ENCODE data around the gene PRKCE. TPM values are rescaled to one million over a fixed set of nuclear protein-coding genes. Genes with fewer than 3 reads are reported as not detected.

PRKCE gene
- total RNA-seq, 1 experiment from 2014 or later, result 1.3 TPM

- Histone ChIP-seq H4K20me1 (ENCODE audit: control insufficient read depth, insufficient read depth, insufficient read length) (no peaks in the 10 kb centered on the region), H3K4me2 (ENCODE audit: insufficient read depth, insufficient read length, low read length) (no peak overlapping the region), H4K5ac (ENCODE audit: insufficient read length, low read depth, low read length) (no peak overlapping the region), H2BK120ac (ENCODE audit: low read depth, low read length, poor library complexity, severe bottlenecking) (no peak overlapping the region), H2BK15ac (ENCODE audit: low read depth, low read length) (no peak overlapping the region), H3K14ac (ENCODE audit: insufficient read depth, low read length) (no peak overlapping the region), H4K91ac (ENCODE audit: insufficient read length, low read depth, low read length) (no peak overlapping the region), H3K23ac (ENCODE audit: insufficient read length, low read depth, low read length) (no peak overlapping the region), H2BK5ac (ENCODE audit: insufficient read length, low read length) (no peak overlapping the region), H3K56ac (ENCODE audit: insufficient read length, low read depth, low read length) (no peak overlapping the region), H2BK12ac (ENCODE audit: insufficient read length, low read depth, low read length) (no peak overlapping the region), H3K9ac (ENCODE audit: extremely low read depth, insufficient read length, low read length) (no peak overlapping the region), H3K4ac (ENCODE audit: low read depth, low read length) (no peak overlapping the region), H4K8ac (replicated peaks; ENCODE audit: insufficient read length, low read depth, low read length) (no peak overlapping the region), H3K27me3 (ENCODE audit: insufficient read depth, low read length) (0 out of 2 replicates have a peak, but pooled peaks cover under 1% of the 10 kb centered on the region), H2AFZ (ENCODE audit: low read length) (no peak overlapping the region), H3T11ph (ENCODE audit: low read length) (no peak overlapping the region), H3K9me3 (ENCODE audit: control insufficient read depth, low read depth, low read length) (no peaks in the 10 kb centered on the region), H3K4me1 (ENCODE audit: insufficient read depth, low read length) (no peaks in the 10 kb centered on the region), H2BK20ac (ENCODE audit: low read depth, low read length, poor library complexity, severe bottlenecking) (no peak overlapping the region), H3K79me1 (ENCODE audit: insufficient read depth, low read depth, low read length, poor library complexity, severe bottlenecking) (no peaks in the 10 kb centered on the region), H3K18ac (ENCODE audit: insufficient read length, low read depth, low read length) (no peak overlapping the region), H2AK5ac (ENCODE audit: insufficient read length, low read length) (no peak overlapping the region), H3K27ac (ENCODE audit: insufficient read length, low read depth, low read length) (no peak overlapping the region), H3K23me2 (ENCODE audit: insufficient read length, low read depth, low read length, poor library complexity, severe bottlenecking) (no peaks in the 10 kb centered on the region), H3K79me2 (ENCODE audit: insufficient read depth, low read length) (no peaks in the 10 kb centered on the region)
- no peak for DNase-seq
- TF ChIP-seq, protein P1, sequence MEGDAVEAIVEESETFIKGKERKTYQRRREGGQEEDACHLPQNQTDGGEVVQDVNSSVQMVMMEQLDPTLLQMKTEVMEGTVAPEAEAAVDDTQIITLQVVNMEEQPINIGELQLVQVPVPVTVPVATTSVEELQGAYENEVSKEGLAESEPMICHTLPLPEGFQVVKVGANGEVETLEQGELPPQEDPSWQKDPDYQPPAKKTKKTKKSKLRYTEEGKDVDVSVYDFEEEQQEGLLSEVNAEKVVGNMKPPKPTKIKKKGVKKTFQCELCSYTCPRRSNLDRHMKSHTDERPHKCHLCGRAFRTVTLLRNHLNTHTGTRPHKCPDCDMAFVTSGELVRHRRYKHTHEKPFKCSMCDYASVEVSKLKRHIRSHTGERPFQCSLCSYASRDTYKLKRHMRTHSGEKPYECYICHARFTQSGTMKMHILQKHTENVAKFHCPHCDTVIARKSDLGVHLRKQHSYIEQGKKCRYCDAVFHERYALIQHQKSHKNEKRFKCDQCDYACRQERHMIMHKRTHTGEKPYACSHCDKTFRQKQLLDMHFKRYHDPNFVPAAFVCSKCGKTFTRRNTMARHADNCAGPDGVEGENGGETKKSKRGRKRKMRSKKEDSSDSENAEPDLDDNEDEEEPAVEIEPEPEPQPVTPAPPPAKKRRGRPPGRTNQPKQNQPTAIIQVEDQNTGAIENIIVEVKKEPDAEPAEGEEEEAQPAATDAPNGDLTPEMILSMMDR (conservative IDR thresholded peaks at IDR 0.05), result no peak
- Mint-ChIP-seq H3K36me3 (ENCODE audit: insufficient read depth in 1 of 3, low read depth in 3 of 3) (no peaks in the 10 kb centered on the region), H3K4me3 (no peak overlapping the region), H3K4me1 (peaks cover 2 to 8% of the 10 kb centered on the region in 2 experiments; a peak in 2 of 4 replicates), H3K27ac (no peak overlapping the region), H3K9me3 (no peaks in the 10 kb centered on the region), H3K27me3 (ENCODE audit: low read depth) (peaks cover 1% of the 10 kb centered on the region)
- no CpG with 5 or more reads among the region's 5 CpGs for WGBS (ENCODE audit: extremely low coverage, insufficient read length, low lambda C conversion rate)
Observed at GRCh38 chr2:46120792-46121555, 469.5 kb downstream of the PRKCE start.
